Measurements from ENCODE around the gene KIF25.

Gene KIF25

DNA sequence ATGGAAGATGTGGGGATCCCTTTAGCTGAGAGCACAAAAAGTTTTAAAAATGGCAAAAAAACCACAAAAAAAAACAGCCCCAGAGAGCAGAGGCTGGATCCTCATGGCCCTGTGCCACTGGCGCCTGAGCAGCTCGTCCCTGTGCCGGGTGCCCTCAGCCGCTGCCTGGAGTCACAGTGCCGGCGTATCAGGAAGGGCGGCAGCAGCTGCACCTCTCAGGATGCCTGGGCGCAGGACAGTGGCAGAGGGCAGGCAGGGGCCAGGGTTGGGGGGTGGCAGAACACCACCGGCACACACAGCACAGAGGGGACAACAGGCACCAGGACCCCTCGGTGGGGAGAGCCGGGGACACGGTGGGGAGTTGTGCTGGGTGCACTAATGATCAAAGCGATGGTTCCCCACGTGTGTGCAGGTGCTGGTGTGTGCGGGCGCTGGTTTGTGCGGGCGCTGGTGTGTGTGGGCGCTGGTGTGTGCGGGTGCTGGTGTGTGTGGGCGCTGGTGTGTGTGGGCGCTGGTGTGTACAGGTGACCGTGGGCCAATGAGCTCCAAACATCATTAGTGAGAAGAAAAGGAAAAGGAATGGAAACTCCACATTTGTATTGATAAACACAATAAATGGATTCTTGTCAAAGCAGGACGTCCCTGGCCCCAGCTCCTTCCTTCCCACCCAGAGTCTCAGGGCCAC, 83.1 kb downstream of the KIF25 start:
- no peak overlapping the region for H3K27ac ChIP-seq
- no peak for DNase-seq (ENCODE audit: low read depth, low spot score)

DNA sequence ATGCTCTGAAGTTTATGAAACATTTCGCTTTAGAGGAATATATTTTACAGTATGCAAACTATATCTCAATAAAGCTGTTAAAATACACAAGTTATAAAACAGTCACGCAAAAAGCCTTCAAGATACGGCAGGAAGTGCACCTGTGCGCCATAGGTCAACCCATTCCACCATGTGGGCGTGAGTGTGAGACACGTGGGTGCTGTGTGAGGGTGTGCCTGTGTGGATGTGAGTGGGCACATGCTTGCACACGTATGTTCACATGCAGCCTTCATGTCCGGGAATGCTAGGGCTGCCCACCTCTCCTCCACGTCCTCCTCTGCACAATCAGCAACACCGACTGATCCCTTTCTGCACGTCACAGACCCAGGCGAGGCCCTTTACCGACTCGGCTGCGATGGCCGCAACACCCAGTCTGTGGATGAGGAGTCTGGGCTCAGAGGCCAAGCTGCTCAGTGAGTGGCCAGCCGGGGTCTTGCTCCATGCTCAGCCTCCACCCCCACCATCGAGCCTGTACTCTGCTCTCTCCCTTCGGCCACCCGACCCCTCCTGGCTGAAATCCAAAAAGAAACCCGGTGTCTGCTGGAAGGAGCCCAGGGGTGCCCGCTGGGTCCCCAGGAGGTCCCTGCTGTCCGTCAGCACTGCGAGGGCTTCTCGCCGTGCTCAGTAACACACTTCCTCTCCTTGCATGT, 84.5 kb downstream of the KIF25 start:
- DNase-seq (ENCODE audit: low read depth, low spot score), result no peak
- H3K27ac ChIP-seq, result no peak overlapping the region

- no peak for DNase-seq (ENCODE audit: low read depth, low spot score)
- H3K27ac ChIP-seq, result no peak overlapping the region
Observed at GRCh38 chr6:168082860-168083513, 85.5 kb downstream of the KIF25 start.

DNA sequence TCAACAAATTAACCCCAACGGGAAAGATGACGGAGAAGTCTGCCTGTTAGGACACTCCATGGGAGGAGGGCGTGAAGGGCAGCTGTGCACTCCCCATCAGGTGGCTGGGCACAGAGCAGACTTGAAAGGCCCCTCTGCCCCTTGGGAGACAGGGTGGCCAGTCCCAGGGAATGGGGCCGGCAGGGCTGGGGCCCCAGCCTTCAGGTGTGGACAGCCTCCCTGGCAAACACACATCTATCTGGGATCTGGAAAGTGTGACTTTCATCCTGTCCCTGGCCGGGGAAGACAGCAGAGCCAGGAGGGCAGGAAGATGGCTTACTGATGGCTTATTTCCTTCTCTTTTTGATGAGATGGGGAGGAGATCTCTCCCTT, 86.0 kb downstream of the KIF25 start:
- H3K27ac ChIP-seq, result no peak overlapping the region
- no peak for DNase-seq (ENCODE audit: low read depth, low spot score)

GRCh38 chr6:168084465-168085160, 87.1 kb downstream of the KIF25 start:
- DNase-seq (ENCODE audit: low read depth, low spot score), result no peak
- H3K27ac ChIP-seq, result no peak overlapping the region

GRCh38 chr6:168086066-168086465, 88.6 kb downstream of the KIF25 start:
- DNase-seq (ENCODE audit: low read depth, low spot score), result no peak
- no peak overlapping the region for H3K27ac ChIP-seq

GRCh38 chr6:168086616-168087015, 89.1 kb downstream of the KIF25 start:
- no peak for DNase-seq (ENCODE audit: low read depth, low spot score)
- H3K27ac ChIP-seq, result no peak overlapping the region

- DNase-seq (ENCODE audit: low read depth, low spot score), result no peak
- no peak overlapping the region for H3K27ac ChIP-seq
Observed at GRCh38 chr6:168087436-168088160, 90.1 kb downstream of the KIF25 start.

- no peak for DNase-seq (ENCODE audit: low read depth, low spot score)
- H3K27ac ChIP-seq, result no peak overlapping the region
Observed at GRCh38 chr6:168088161-168089053, 90.9 kb downstream of the KIF25 start.

- H3K27ac ChIP-seq, result no peak overlapping the region
- DNase-seq (ENCODE audit: low read depth, low spot score), result no peak
Observed at GRCh38 chr6:168089186-168090063, 92.0 kb downstream of the KIF25 start.

DNA sequence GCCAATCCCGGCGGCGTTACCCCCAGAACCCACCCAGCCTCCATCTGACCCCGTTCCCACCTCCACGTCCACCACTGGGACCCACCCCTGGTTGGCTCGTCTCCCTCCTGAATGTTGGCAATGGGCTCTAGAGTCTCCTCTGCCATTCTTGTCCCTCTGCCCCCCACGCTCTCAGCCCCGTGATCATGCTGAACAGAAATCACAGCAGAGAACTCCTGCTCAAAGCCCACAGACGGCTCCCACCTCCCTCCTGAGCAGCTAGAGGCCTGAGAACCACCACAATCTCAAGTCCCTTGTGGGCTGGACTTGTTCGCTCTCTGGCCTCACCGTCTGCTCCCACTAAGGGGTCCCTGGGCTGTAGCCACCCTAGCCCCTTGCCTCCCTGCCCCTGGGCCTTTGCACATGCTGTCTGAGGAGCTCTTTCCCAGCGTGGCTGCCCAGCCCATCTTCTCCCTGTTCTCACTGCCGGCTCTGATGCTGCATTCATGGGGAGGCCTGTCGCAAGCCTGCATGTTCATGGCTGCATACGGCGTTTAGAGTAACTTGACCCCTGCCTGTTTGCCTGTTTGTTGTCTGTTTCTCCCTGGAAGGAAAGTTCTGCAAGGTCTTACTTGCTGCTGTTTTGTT, 92.7 kb downstream of the KIF25 start:
- H3K27ac ChIP-seq, result no peak overlapping the region
- no peak for DNase-seq (ENCODE audit: low read depth, low spot score)

GRCh38 chr6:168090706-168091105, 93.2 kb downstream of the KIF25 start:
- H3K27ac ChIP-seq, result no peak overlapping the region
- no peak for DNase-seq (ENCODE audit: low read depth, low spot score)

- H3K27ac ChIP-seq, result no peak overlapping the region
- DNase-seq (ENCODE audit: low read depth, low spot score), result no peak
Observed at GRCh38 chr6:168091381-168092264, 94.2 kb downstream of the KIF25 start.

DNA sequence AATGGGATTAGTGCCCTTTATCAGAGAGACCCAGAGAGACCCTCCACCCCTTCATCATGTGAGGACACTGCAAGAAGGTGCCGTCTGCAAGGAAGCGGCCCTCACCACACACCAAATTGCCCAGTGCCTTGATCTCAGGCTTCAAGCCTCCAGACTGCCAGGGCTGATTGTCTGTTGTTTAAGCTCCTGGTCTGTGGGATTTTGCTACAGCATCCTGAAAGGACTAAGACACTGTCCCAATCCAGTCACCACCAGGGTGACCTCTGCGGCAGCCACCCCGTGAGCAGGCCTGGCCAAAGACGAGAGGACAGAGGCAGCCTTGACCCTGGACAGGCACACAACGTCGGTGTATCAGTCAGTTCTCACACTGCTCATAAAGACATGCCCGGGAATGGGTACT, 95.1 kb downstream of the KIF25 start:
- H3K27ac ChIP-seq, result no peak overlapping the region
- no peak for DNase-seq (ENCODE audit: low read depth, low spot score)

- DNase-seq (ENCODE audit: low read depth, low spot score), result no peak
Observed at GRCh38 chr6:168093071-168093505, 95.6 kb downstream of the KIF25 start.

DNA sequence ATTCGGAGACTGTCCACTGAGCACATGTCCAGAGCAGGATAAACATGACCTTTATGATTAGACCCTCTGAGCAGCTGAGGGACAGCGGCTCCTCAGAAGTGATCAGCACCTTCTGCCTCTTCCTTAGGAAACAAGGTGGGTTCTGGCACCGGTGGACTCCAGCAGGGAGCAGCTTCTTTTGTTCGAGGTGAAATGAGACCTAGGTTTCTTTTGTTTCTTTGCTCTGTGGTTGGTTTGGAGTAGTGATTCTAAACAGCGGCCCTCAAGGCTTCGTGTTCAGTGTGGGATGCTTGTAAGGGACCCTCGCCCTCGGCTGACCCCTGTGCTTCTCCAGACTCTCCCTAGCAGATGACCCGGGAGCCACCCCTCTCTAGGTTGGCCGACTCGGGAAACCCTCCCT, 96.2 kb downstream of the KIF25 start:
- DNase-seq (ENCODE audit: low read depth, low spot score), result no peak
- H3K27ac ChIP-seq, result no peak overlapping the region

More at GRCh38 chr6:168093071-168093505, 95.6 kb downstream of the KIF25 start:
- H3K27ac ChIP-seq, result no peak overlapping the region

All from epithelial cell of prostate (primary cell).